IMR-90 (cell line): Measurements from ENCODE around the gene SBNO1. TPM values are rescaled to one million over a fixed set of nuclear protein-coding genes. Genes with fewer than 3 reads are reported as not detected.

ENCODE experiments used
- ATAC-seq: fragments of 200-7000 bp; cut with Tn5 transposase; 2 replicates; pipeline ENCODE4 v1.9.1; 2020; ENCODE audit warnings: low read depth, mild to moderate bottlenecking, moderate library complexity
- BruUV-seq: library from RNA; stranded (reverse); fragments of 400-500 nt; replicated peaks from 2 replicates; lab custom pipeline; 2021; lab: Mats Ljungman, UMichigan
- CTCF ChIA-PET: fragments of 300-600 bp; formaldehyde crosslinking; extraction: SDS; loops from one replicate; lab custom pipeline; 2021; ENCODE audit warnings: antibody characterized with exemption; lab: Yijun Ruan, JAX
- POLR2A ChIA-PET: fragments of 300-600 bp; sonication (Branson Sonifier 250); formaldehyde crosslinking; loops from one replicate; lab custom pipeline; 2022; ENCODE audit warnings: antibody characterized with exemption; ENCODE audit not compliant: unreplicated experiment; lab: Charles Lee
- DNase-seq: peaks from one replicate; pipeline ENCODE4 v3.0.0; 2013
- H2AFZ ChIP-seq: replicated peaks from 2 replicates; pipeline ENCODE3; 2013; ENCODE audit warnings: low read length, mild to moderate bottlenecking; ENCODE audit not compliant: poor library complexity
- H2AK5ac ChIP-seq: 2 replicates; pipeline ENCODE4 v1.6.1; 2013; ENCODE audit warnings: low read depth, low read length, inconsistent platforms
- H2AK9ac ChIP-seq: replicated peaks from 2 replicates; pipeline ENCODE3; 2013; ENCODE audit warnings: mild to moderate bottlenecking, low read depth, low read length, moderate library complexity; ENCODE audit not compliant: poor library complexity
- H2BK120ac ChIP-seq: 2 replicates; pipeline ENCODE4 v1.6.1; 2013; ENCODE audit warnings: low read depth, low read length, inconsistent platforms
- H2BK15ac ChIP-seq: 3 replicates; pipeline ENCODE4 v1.6.1; 2013; ENCODE audit warnings: low read depth, low read length, inconsistent platforms
- H2BK20ac ChIP-seq: 2 replicates; pipeline ENCODE4 v1.6.1; 2013; ENCODE audit warnings: low read depth, mild to moderate bottlenecking, inconsistent platforms, low read length, moderate library complexity
- H2BK5ac ChIP-seq: 2 replicates; pipeline ENCODE4 v1.6.1; 2013; ENCODE audit warnings: mild to moderate bottlenecking, low read depth, low read length, inconsistent platforms; ENCODE audit not compliant: poor library complexity, severe bottlenecking
- H3K14ac ChIP-seq: replicated peaks from 2 replicates; pipeline ENCODE4 v1.6.1; 2013; ENCODE audit warnings: low read depth, low read length, inconsistent platforms
- H3K18ac ChIP-seq: 2 replicates; pipeline ENCODE4 v1.6.1; 2013; ENCODE audit warnings: low read depth, low read length, control low read depth
- H3K23ac ChIP-seq: 2 replicates; pipeline ENCODE4 v1.6.1; 2013; ENCODE audit warnings: low read depth, low read length, inconsistent platforms
- H3K27ac ChIP-seq: 2 replicates; pipeline ENCODE4 v1.5.1; 2013; ENCODE audit warnings: mild to moderate bottlenecking, control low read depth, low read length; ENCODE audit not compliant: insufficient read depth
- H3K27me3 ChIP-seq: 2 replicates; pipeline ENCODE4 v1.6.1; 2013; ENCODE audit warnings: low read length; ENCODE audit not compliant: control insufficient read depth, insufficient read depth
- H3K36me3 ChIP-seq: 2 replicates; pipeline ENCODE4 v1.6.1; 2013; ENCODE audit warnings: low read length, mixed read lengths; ENCODE audit not compliant: control insufficient read depth, insufficient read depth
- H3K4ac ChIP-seq: 2 replicates; pipeline ENCODE4 v1.6.1; 2013; ENCODE audit warnings: low read depth, low read length, inconsistent platforms
- H3K4me1 ChIP-seq: 2 replicates; pipeline ENCODE4 v1.6.1; 2013; ENCODE audit warnings: low read length, mixed read lengths; ENCODE audit not compliant: control insufficient read depth, insufficient read depth
- H3K4me2 ChIP-seq: 2 replicates; pipeline ENCODE4 v1.6.1; 2013; ENCODE audit warnings: low read depth, mild to moderate bottlenecking, control low read depth, low read length, moderate library complexity
- H3K4me3 ChIP-seq: 2 replicates; pipeline ENCODE4 v1.5.1; 2013; ENCODE audit warnings: low read depth, mild to moderate bottlenecking, control low read depth, low read length, moderate library complexity; ENCODE audit not compliant: insufficient read depth
- H3K56ac ChIP-seq: 2 replicates; pipeline ENCODE4 v1.6.1; 2013; ENCODE audit warnings: low read length, inconsistent platforms; ENCODE audit not compliant: insufficient read depth; ENCODE audit errors: extremely low read depth
- H3K79me1 ChIP-seq, 2 experiments: 2 replicates each; pipeline ENCODE4 v1.6.1; 2013; ENCODE audit warnings: low read length in 2 of 2, inconsistent platforms in 1 of 2, low read depth in 1 of 2
- H3K9ac ChIP-seq: 2 replicates; pipeline ENCODE4 v1.6.1; 2013; ENCODE audit warnings: low read depth, low read length, control low read depth
- H3K9me1 ChIP-seq: 2 replicates; pipeline ENCODE4 v1.6.1; 2013; ENCODE audit warnings: low read length, inconsistent platforms; ENCODE audit not compliant: insufficient read depth
- H3K9me3 ChIP-seq: 2 replicates; pipeline ENCODE4 v1.6.1; 2013; ENCODE audit warnings: low read length; ENCODE audit not compliant: control insufficient read depth, insufficient read depth
- H4K20me1 ChIP-seq: 2 replicates; pipeline ENCODE4 v1.6.1; 2013; ENCODE audit warnings: low read length, inconsistent platforms; ENCODE audit not compliant: insufficient read depth
- H4K5ac ChIP-seq: 2 replicates; pipeline ENCODE4 v1.6.1; 2013; ENCODE audit warnings: mild to moderate bottlenecking, low read depth, low read length, control low read depth
- H4K8ac ChIP-seq, 2 experiments: 2 replicates each; pipeline ENCODE4 v1.6.1; 2013; ENCODE audit warnings: low read depth in 2 of 2, low read length in 2 of 2, control low read depth in 1 of 2, inconsistent platforms in 1 of 2
- H4K91ac ChIP-seq: 2 replicates; pipeline ENCODE4 v1.6.1; 2013; ENCODE audit warnings: low read depth, low read length, inconsistent platforms; ENCODE audit not compliant: insufficient read depth
- RAD21 ChIP-seq: IDR thresholded peaks from 2 replicates; pipeline ENCODE4 v1.6.1; 2012; ENCODE audit warnings: low read length, improper control_type of control experiment
- SMC3 ChIP-seq: fragments of 150-350 bp; IDR thresholded peaks from 2 replicates; pipeline ENCODE4 v1.6.1; 2016; ENCODE audit warnings: low read depth, mild to moderate bottlenecking, antibody characterized with exemption, low read length, moderate library complexity
- WGBS, 2 experiments: methylation state at CpG; one replicate each; pipeline versions ENCODE4 v1.1.5 to v1.1.7; 2013; ENCODE audit warnings: missing lambda C conversion rate in 2 of 2; ENCODE audit not compliant: insufficient read length in 1 of 2; ENCODE audit errors: extremely low coverage in 2 of 2; 5-methylcytosine and 5-hydroxymethylcytosine counted together
- dilution Hi-C: fragments of 300-500 bp; cut with HindIII; formaldehyde crosslinking; loops from one replicate; pipeline ENCODE4 v1.14.3; 2018; ENCODE audit warnings: low sequenced_read_pairs; ENCODE audit not compliant: unreplicated experiment
- in situ Hi-C: fragments of 300-500 bp; cut with MboI; formaldehyde crosslinking; loops from 3 replicates; pipeline ENCODE4 v1.14.3; 2019; ENCODE audit warnings: low sequenced_read_pairs, inconsistent platforms, mixed read lengths
- intact Hi-C: fragments of 100-400 bp; cut with micrococcal nuclease; formaldehyde crosslinking; loops from 2 replicates; pipeline ENCODE4 v1.10.0; 2022
- microRNA-seq, 2 experiments: library from miRNA; stranded (forward) in 1 of 2; unstranded in 1 of 2; fragments of 10-50 nt in 1 of 2; fragments of <30 nt in 1 of 2; gene quantifications in 1 of 2; microRNA quantifications in 1 of 2; one replicate each; pipeline versions ENCODE3 to v1.1.0; 2013 to 2020; ENCODE audit not compliant: insufficient read depth in 1 of 2, insufficient read length in 1 of 2, unreplicated experiment in 1 of 2
- polyA plus RNA-seq, 3 experiments: library from polyadenylated mRNA; depleted of rRNA; stranded (reverse); fragments of >200 nt; gene quantifications; 2 replicates each; pipeline ENCODE4 v1.2.3, GENCODE V29; 2012; ENCODE audit warnings: low replicate concordance in 1 of 3
- small RNA-seq, 5 experiments: library from RNA; depleted of rRNA; stranded (forward); fragments of <200 nt; gene quantifications; one replicate each; pipeline ENCODE3, GENCODE V24; 2012
- total RNA-seq: library from RNA; depleted of rRNA; stranded (reverse); fragments of >200 nt; gene quantifications from 2 replicates; pipeline ENCODE4 v1.2.3, GENCODE V29; 2012; rRNA removed

Gene SBNO1
- total and polyA plus RNA-seq, 2 of the 4 experiments (the other 2 are of a cell fraction) = 5.3 to 24.9 TPM

GRCh38 chr12:123242116-123242904 is 122.3 kb downstream of the SBNO1 start:
- intact Hi-C loops = no loop called here

More at GRCh38 chr12:123242116-123242904, 122.3 kb downstream of the SBNO1 start:
- TF ChIP-seq SMC3 (no peak), RAD21 (no peak)
- ChIA-PET POLR2A (interaction anchor here (0.6 to 1.3 kb wide), 2 partner anchors 9 to 32 kb away, joined by 3 to 4 read pairs; partner anchors contain the start of genes MPHOSPH9 and MTRFR), CTCF (interaction anchor here (1.4 kb wide), 2 partner anchors 9 to 199 kb away, joined by 4 to 5 read pairs; partner anchors contain the start of genes MPHOSPH9 and MTRFR)
- Histone ChIP-seq H2BK20ac (no peak overlapping the region), H4K20me1 (peaks cover 12% of the 10 kb centered on the region; the same call in 1 of the 2 replicates), H4K8ac (no peak overlapping the region), H3K56ac (no peak overlapping the region), H3K36me3 (peaks cover 8% of the 10 kb centered on the region), H3K79me1 (peaks cover 29 to 60% of the 10 kb centered on the region in 2 experiments), H2BK120ac (no peak overlapping the region), H3K9me1 (no peaks in the 10 kb centered on the region), H2BK15ac (no peak overlapping the region), H3K23ac (no peak overlapping the region), H3K4me1 (peaks cover 3% of the 10 kb centered on the region), H3K27me3 (no peaks in the 10 kb centered on the region), H2AFZ (no peak overlapping the region), H3K18ac (no peak overlapping the region), H3K4ac (no peak overlapping the region), H2AK5ac (no peak overlapping the region), H4K91ac (no peak overlapping the region), H3K27ac (no peak overlapping the region; the same call in 1 of the 2 replicates), H3K4me3 (no peak overlapping the region), H4K5ac (no peak overlapping the region), H2BK5ac (no peak overlapping the region), H3K9me3 (no peaks in the 10 kb centered on the region), H2AK9ac (no peak overlapping the region), H3K9ac (no peak overlapping the region), H3K4me2 (no peak overlapping the region; the same call in 1 of the 2 replicates), H3K14ac (no peak overlapping the region)
- in situ Hi-C loops (no loop called here), dilution Hi-C loops (loop anchor here (25.0 kb wide), 1 partner anchor 255 kb away; the partner anchor contains the start of genes ARL6IP4 and OGFOD2)
- ATAC-seq (peak; percentile 56), DNase-seq (peak; percentile 10)
- WGBS, 2 experiments = no CpG with 5 or more reads among the region's 11 CpGs
- BruUV-seq = no TSS peak

Small RNA genes within 50 kb of the gene (microRNA-seq; reads per million reads assigned to microRNA genes)
- gene RF00019 (ENCODE audit: insufficient read depth, insufficient read length) = not detected
- not detected for gene RNA5SP375 (ENCODE audit: insufficient read depth, insufficient read length)

Small RNA genes within 50 kb of the gene (small RNA-seq; reads per million reads assigned to genes)
- gene RF00019 (0 reads per million in 5 experiments), gene RNA5SP375 (0 reads per million in 5 experiments)

Other genes with a start within 250 kb of the SBNO1 start
- 0.83 and 1.6 TPM in 2 replicates for gene PITPNM2, start 213.8 kb downstream of the SBNO1 start, total RNA-seq
- 3.0 and 3.1 TPM in 2 replicates for gene PITPNM2, start 213.8 kb downstream of the SBNO1 start, polyA plus RNA-seq (2012; rRNA removed)
- 17.0 and 30.8 TPM in 2 replicates for gene MPHOSPH9, start 131.7 kb downstream of the SBNO1 start, total RNA-seq
- 7.6 and 8.3 TPM in 2 replicates for gene MPHOSPH9, start 131.7 kb downstream of the SBNO1 start, polyA plus RNA-seq (2012; rRNA removed)
- gene MTRFR, start 131.4 kb downstream of the SBNO1 start, total RNA-seq = 10.2 and 12.2 TPM in 2 replicates
- 7.2 and 8.6 TPM in 2 replicates for gene MTRFR, start 131.4 kb downstream of the SBNO1 start, polyA plus RNA-seq (2012; rRNA removed)
- 137 and 265 TPM in 2 replicates for gene CDK2AP1, start 93.0 kb downstream of the SBNO1 start, total RNA-seq
- 261 and 293 TPM in 2 replicates for gene CDK2AP1, start 93.0 kb downstream of the SBNO1 start, polyA plus RNA-seq (2012; rRNA removed)
- gene KMT5A, start 19.3 kb upstream of the SBNO1 start, total RNA-seq = 26.0 and 32.2 TPM in 2 replicates
- gene KMT5A, start 19.3 kb upstream of the SBNO1 start, polyA plus RNA-seq (2012; rRNA removed) = 28.3 and 30.3 TPM in 2 replicates
- gene RILPL2, start 71.8 kb upstream of the SBNO1 start, total RNA-seq = 1.8 and 2.2 TPM in 2 replicates
- 2.1 and 2.2 TPM in 2 replicates for gene RILPL2, start 71.8 kb upstream of the SBNO1 start, polyA plus RNA-seq (2012; rRNA removed)
- gene SNRNP35, start 93.3 kb upstream of the SBNO1 start, total RNA-seq = 4.7 and 10.6 TPM in 2 replicates
- 14.1 and 15.4 TPM in 2 replicates for gene SNRNP35, start 93.3 kb upstream of the SBNO1 start, polyA plus RNA-seq (2012; rRNA removed)
- 11.1 and 14.2 TPM in 2 replicates for gene RILPL1, start 168.9 kb upstream of the SBNO1 start, total RNA-seq
- gene RILPL1, start 168.9 kb upstream of the SBNO1 start, polyA plus RNA-seq (2012; rRNA removed) = 19.8 and 24.5 TPM in 2 replicates
- 318 and 504 TPM in 2 replicates for gene TMED2, start 219.7 kb upstream of the SBNO1 start, total RNA-seq
- 132 and 154 TPM in 2 replicates for gene TMED2, start 219.7 kb upstream of the SBNO1 start, polyA plus RNA-seq (2012; rRNA removed)
- 13.3 and 14.4 TPM in 2 replicates for gene DDX55, start 237.3 kb upstream of the SBNO1 start, total RNA-seq
- gene DDX55, start 237.3 kb upstream of the SBNO1 start, polyA plus RNA-seq (2012; rRNA removed) = 15.0 and 18.7 TPM in 2 replicates